Measurements from ENCODE around the gene IFNA10. TPM values are rescaled to one million over a fixed set of nuclear protein-coding genes. Genes with fewer than 3 reads are reported as not detected.
A peak's percentile ranks its signal among the peaks of the same experiment; 100 is the strongest.
"Not testable (repeated sequence)": the region's sequence is repeated elsewhere in the genome, so short reads cannot be mapped to it uniquely, and the experiment has no call there.

IFNA10 gene
- total RNA-seq: not detected in 2 replicates

DNA sequence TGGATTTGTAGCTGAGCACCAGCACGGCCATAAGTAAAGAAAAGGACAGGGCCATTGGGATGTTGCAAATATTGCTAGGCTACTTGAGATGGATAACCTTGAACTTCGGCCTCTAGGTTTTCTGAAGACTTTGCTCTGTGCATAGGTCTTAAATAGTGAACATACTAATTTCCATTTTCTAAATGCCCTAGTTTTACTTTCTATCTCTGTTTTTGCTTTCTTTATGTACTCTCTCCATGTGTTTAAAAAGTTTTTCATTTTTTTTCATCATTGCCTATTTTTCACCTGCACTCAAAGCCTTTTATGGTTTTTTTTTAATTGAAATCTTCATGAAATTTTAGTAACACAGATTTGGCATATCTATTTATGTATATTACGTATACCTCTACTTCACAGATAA, at the start of gene IFNA10:
IFNA10 (minus strand) TSS at position 101 of the 400 bp plus-strand sequence; CDS start at position 55, 46 bp downstream.
- not testable (repeated sequence) for DNase-seq (ENCODE audit: low read depth in 2 of 2)

DNA sequence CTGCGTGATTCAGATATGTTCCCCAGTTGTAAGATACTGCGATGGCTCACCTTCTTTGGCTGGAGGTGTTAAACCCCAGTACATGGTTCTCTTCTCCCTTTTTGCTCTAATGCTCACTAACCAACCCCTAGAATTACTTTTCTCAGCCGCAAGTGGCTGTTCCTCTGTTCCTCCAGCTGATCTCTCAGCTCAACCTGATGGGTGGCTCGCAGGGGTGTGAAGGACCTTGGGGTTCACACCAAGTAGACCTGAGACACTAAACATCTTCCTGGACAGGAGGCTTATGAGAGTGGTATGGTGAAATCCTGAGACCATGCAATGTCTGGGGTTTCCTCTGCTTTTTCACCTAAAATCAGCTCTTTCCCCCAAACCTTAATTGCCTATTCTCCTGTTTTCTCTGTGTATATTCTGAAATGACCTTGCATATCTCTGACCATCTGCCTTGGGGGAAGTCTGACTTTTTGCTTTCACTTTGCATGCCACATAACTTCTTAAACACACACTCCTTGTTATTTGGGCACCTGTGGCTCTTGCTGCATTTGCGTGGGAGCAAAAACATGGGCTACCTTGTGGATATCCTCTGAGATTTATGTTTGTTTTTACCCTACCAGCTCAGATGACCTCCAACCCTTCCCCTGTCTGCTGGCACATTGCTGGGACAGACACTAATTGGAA, 48.7 kb upstream of the IFNA10 start:
- no peak for DNase-seq (ENCODE audit: low read depth in 2 of 2)

DNA sequence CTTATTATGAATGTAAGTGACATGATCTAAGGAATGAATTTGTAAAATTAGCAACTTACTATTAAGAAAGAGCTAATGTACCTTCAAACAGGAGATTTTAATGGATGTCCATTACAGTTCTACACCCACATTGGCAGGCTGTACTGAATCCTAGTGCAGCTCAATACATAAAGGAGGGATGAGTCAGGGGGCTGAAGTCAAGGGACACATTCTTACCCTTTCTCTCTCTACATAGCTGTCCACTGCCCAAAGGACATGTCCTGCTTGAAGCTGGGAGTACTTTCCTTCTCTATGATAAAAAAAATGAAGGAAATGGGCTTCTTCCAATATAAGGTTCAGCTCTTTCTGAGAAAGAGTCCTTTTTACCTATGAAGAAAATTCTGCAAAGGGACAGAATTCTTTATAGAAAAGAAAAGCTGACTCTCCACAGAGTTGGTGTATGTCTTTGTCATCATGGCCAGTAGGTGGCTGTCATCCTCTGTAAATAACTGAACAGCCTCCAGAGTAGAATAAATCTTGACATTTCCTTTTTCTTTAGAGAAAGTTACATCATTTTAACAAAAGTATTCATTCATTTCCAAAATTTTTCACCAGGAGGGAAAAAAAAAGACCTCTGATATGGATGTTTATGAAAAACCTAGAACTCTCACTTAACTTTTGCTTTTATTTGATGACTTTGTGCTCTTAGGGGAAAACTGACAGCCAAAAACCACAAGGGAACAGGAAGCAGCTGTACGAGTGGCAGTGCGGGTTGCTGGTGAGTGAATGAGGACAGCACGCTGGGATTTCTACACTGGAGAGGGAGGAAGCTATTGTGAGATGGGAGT, 46.0 kb upstream of the IFNA10 start:
- DNase-seq (ENCODE audit: low read depth in 2 of 2): peak; percentile 72 to 93

DNA sequence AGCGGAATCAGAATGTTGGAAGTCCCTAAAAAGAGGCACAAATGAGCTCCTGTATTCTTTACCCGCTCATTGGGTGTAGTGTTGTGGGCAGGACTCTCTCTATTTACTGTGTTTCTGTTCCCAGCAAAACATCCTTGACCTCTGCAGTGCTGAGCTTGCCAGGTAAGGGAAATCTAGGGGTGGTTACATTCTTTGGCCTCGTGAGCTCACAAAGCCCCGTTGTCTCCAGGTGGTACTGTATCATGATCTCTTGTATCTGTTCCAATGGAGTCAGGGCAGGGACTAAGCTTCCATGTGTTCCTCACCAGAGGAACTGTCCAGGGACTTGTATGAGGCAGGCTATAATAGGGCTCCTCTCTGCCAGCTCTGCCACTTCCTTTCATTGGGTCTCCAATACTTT, 44.7 kb upstream of the IFNA10 start:
- no peak for DNase-seq (ENCODE audit: low read depth in 2 of 2)

DNA sequence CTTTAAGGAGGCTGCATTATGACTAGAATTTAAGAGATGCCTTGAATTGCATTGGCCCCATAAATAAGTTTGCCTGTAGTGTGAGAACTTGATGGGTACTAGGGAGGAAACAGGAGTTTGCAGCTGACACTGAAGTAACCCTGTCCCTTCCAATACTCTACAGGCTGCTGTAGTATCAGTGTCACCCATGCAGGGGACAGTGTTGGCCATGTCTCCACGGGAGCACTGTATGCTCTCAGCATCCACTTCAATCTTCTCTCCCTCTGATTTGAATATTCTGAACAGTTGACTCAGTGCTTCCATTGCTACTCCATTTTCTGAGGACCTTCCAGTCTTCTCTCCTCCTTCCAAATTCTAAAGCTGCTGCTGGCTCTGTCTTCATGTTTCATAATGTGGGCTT, 44.2 kb upstream of the IFNA10 start:
- DNase-seq (ENCODE audit: low read depth in 2 of 2): no peak

DNA sequence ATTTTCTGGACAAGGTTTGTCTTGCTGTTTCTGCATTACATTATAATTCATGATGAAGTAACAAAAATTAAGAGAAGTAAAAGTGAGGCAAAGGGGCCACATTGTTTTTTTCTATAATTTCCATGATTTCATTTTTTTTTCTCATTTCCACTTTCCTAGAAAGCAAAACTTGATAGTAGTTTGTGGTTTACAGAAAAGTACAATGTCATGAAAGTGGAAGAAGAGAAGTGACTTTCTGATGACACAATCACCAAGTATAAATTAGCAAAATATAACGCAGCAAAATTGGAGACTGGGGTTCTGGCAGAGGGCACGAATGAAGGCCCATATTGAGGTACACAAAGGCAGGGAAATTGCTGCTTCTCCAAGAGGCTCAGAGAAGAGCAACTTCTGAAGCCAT, 37.9 kb upstream of the IFNA10 start:
- no peak for DNase-seq (ENCODE audit: low read depth in 2 of 2)

DNA sequence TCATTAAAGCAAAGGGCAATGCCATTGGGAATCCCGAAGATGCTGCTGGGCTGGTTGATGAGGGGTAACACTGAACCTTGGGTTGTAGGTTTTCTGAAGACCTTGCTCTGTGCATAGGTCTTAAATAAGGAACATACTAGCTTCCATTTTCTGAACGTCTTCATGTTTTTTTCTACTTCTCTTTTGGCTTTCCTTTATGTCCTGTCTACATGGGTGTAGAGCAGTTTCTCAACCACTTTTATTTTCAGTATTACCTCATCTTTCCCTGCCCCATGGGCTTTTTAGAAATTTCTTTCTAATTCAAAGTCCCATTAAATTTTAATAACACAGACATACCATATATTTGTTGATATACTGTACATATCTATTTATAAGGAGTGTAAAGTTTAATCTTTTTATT, 33.0 kb upstream of the IFNA10 start, which contains the start of gene IFNA14:
IFNA14 (minus strand) TSS at position 95 of the 400 bp plus-strand sequence; CDS start at position 25, 70 bp downstream.
- no peak for DNase-seq (ENCODE audit: low read depth in 2 of 2)

DNA sequence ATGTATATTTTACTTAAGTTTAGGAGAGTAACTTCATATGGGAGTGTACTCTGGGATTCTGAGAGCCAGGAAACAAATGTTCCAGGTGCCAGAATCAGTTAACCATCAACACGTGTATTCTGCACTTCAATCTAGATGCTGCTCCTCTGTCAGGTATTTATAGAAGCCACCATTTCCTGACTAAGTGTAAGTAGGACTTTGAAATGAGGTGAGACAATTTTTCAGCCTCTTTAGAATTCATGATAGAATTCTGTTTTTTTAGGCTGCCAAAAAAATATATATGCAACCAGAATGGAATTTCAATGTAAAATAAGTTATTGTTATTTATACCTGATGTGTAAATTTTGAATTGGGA, 29.4 kb upstream of the IFNA10 start:
- not testable (repeated sequence) for DNase-seq (ENCODE audit: low read depth in 2 of 2)

DNA sequence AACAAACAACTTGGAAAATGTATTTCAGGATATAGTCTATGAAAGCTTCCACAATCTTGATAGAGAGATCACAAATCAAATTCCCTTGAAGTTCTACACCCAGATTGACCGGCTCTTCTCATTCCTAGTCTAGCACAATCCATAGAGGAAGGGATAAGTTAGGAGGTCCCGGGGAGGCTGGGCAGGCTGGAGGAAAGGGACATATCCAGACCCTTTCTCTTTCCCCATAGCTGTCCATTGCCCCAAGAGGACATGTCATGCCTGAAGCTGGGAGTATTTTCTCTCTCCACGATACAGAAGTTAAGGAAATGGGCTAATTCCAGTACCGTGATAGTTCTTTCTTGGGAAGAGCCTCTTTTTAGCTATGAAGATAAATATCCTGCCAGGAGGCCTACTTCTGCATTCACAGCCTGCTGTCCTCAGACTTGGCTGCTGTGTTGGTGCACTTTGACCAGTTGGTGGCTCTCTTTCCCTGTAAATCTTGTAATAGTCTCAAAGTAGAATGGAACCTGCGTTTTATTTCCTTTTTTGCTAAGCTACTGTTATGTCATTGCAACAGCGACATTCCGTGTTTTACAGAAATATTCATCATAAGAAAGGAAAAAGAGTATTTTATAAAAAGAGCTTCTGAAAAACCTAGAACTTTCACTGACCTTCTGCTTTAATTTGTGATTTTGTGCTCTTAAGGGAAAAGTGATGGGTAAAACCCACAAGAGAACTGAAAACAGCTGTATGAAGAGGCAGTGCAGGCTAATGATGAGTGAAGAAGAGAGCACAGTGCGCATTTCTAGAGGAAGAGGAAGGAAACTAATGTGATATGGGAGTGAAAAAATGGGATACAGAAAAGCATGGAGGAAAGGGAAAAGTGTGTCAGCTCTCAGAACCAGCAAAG, 28.8 kb upstream of the IFNA10 start:
- DNase-seq (ENCODE audit: low read depth in 2 of 2): peak; percentile 56 to 73

DNA sequence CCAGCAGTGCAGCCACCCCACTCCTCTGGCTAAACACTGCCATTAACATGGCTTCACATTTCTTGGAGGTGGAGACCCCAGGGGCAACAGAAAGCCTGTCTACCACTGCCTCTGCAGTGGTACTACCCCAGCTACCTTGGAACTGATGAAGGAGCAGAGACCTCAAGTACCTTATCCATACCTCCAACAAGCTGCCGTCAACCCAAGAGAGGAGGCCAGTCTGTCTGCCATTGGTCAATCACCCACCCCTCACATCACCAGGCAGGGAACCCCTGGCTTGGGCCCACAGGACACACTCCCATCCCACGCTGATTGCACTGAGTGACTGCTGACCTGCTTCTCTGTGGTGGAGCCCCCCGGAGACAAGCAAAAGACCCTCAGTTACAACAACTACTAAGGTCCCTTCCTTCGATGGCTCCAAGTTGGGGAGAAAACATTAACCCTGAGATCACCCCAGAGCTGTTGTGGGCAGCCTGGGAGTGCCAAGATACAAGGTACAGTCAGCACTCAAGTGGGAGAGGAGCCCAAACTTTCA, 27.3 kb upstream of the IFNA10 start:
- no peak for DNase-seq (ENCODE audit: low read depth in 2 of 2)

DNA sequence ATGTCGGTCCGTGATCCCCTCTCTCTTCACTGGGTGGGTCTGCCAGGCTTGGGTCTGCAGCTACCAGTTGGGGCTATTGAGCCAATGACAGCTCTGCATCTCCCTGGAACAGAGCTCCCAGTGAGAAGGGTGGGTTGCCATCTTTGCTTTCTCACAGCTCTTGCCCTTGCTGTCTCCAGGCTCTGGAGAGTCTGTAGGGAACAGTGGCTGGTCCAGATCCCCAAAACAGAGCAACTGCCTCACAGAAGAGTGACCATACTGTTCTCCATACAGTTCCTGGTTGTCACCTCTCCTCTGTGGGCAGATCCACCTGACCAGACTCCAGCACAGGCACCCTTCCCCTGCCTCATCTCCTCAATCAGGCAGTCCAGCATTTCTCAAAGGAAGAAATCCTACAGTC, 26.3 kb upstream of the IFNA10 start:
- no peak for DNase-seq (ENCODE audit: low read depth in 2 of 2)

DNA sequence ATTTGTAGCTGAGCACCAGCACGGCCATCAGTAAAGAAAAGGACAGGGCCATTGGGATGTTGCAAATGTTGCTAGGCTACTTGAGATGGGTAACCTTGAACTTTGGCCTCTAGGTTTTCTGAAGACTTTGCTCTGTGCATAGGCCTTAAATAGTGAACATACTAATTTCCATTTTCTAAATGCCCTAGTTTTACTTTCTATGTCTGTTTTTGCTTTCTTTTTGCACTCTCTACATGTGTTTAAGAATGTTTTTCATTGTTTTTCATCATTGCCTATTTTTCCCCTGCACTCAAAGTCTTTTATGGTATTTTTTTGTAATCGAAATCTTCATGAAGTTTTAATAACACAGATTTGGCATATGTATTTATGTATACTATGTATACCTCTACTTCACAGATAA, 21.2 kb upstream of the IFNA10 start, which contains the start of gene IFNA17:
IFNA17 (minus strand) TSS at position 101 of the 400 bp plus-strand sequence; CDS start at position 52, 49 bp downstream.
- no peak for DNase-seq (ENCODE audit: low read depth in 2 of 2)

DNA sequence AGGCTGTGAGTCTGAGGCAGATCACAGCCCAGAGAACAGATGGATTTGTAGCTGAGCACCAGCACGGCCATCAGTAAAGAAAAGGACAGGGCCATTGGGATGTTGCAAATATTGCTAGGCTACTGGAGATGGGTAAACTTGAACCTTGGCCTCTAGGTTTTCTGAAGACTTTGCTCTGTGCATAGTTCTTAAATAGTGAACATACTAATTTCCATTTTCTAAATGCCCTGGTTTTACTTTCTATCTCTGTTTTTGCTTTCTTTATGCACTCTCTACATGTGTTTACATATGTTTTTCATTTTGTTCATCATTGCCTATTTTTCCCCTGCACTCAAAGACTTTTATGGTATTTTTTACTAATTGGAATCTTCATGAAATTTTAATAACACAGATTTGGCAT, 10.3 kb upstream of the IFNA10 start, which contains the start of gene IFNA16:
IFNA16 (minus strand) TSS at position 101 of the 400 bp plus-strand sequence; CDS start at position 95, 6 bp downstream.
- DNase-seq (ENCODE audit: low read depth in 2 of 2): not testable (repeated sequence)

DNA sequence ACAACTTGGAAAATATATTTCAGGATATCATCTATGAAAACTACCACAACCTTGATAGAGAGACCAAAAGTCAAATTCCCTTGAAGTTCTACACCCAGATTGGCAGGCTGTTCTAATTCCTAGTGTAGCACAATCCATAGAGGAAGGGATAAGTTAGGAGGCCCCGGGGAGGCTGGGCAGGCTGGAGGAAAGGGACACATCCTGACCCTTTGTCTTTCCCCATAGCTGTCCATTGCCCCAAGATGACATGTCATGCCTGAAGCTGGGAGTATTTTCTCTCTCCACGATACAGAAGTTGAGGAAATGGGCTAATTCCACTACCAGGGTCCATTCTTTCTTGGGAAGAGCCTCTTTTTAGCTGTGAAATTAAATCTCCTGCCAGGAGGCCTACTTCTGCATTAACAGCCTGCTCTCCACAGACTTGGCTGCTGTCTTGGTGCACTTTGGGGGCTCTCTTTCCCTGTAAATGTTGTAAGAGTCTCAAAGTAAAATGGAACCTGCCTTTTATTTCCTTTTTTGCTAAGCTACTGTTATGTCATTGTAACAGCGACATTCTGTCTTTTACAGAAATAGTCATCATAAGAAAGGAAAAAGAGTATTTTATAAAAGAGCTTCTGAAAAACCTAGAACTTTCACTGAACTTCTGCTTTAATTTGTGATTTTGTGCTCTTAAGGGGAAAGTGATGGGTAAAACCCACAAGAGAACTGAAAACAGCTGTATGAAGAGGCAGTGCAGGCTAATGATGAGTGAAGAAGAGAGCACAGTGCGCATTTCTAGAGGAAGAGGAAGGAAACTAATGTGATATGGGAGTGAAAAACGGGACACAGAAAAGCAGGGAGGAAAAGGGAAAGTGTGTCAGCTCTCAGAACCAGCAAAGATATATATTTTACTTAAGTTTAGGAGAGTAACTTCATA, 6.7 kb upstream of the IFNA10 start:
- peak in 1 of 2 donors; percentile 8 for DNase-seq (ENCODE audit: low read depth in 2 of 2)

DNA sequence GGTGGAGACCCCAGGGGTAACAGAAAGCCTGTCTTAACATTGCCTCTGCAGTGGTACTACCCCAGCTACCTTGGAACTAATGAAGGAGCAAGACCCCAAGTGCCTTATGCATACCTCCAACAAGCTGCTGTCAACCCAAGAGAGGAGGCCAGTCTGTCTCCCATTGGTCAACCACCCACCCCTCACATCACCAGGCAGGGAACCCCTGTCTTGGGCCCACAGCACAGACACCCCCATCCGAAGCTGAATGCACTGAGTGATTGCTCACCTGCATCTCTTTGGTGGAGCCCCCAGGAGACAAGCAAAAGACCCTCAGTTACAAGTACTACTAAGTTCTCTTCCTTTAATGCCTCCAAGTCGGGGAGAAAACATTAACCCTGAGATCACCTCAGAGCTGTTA, 5.2 kb upstream of the IFNA10 start:
- not testable (repeated sequence) for DNase-seq (ENCODE audit: low read depth in 2 of 2)

DNA sequence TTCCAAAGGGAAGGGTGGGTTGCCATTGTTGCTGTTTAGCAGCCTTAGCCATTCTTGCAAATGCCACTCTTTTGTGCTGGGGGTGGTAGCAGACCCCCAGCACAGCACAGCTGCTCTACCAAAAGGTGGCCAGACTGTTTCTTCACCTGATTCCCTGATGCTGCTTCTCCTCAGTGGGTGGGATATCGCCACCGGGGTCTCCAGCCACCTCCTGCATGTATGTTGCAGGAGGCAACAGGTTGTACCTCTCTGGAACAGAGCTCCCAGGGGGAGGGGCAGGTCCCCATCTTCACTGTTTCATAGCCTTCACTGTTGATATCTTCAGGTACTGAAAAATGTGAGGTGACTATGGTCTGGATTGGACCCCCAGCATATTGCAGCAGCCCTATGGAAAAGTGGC, 3.8 kb upstream of the IFNA10 start:
- DNase-seq (ENCODE audit: low read depth in 2 of 2): not testable (repeated sequence)

DNA sequence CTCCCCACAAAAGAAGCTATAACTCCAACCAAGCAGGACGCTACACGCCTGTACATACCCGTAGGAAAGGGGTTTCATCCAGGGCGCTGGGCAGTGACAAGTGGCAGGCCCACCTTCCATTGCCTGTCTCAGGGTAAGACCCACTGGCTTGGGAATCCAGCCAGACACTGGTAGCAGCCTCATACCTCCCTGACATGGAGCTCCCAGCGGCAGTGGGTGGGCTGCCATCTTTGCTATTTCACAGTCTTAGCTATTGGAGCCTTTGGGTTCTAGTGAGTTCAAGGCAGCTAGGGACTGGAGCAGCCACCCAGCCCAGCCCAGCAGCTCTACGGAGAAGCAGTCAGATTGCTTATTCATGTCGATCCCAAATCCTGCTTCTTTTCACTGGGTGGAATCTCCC, 3.4 kb upstream of the IFNA10 start:
- DNase-seq (ENCODE audit: low read depth in 2 of 2): no peak

DNA sequence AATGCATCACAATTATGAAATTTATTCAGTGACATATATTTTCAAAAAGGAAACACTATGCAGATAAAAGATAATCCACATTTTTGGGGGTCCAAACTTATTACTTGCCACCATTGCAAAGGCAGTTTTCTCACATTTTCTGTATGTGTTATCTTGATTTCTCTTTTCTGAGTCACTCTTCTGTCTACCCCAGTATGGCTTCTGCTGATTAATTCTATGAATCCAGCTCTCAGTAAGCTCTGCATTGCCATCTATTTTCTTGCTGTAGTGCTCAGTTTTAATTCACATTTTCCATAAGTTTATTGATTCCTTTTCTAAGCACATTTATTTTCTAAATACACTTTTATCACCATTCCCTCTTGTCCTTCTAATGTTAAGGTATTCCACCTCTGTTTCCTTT, 1.7 kb downstream of the IFNA10 start:
- no peak for DNase-seq (ENCODE audit: low read depth in 2 of 2)

DNA sequence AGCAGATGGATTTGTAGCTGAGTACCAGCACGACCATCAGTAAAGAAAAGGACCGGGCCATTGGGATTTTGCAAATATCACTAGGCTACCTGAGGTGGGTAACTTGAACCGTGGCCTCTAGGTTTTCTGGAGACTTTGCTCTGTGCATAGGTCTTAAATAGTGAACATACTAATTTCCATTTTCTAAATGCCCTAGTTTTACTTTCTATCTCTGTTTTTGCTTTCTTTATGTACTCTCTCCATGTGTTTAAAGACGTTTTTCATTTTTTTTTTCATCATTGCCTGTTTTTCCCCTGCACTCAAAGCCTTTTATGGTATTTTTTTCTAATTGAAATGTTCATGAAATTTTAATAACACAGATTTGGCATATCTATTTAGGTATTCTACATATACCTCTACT, 4.8 kb downstream of the IFNA10 start, which contains the start of gene IFNA7:
IFNA7 (minus strand) TSS at position 101 of the 400 bp plus-strand sequence; CDS start at position 61, 40 bp downstream.
- DNase-seq (ENCODE audit: low read depth in 2 of 2): not testable (repeated sequence)

Data from lung microvascular endothelial cell (primary cell).